ENCODE data around the gene PTGDR2. TPM values are rescaled to one million over a fixed set of nuclear protein-coding genes. Genes with fewer than 3 reads are reported as not detected.

Gene PTGDR2
- total and polyA plus RNA-seq, 2 experiments from 2014 or later: 0.06 TPM; not detected in 1

- H2AFZ ChIP-seq: no peak overlapping the region
- TF ChIP-seq EZH2 (IDR thresholded peaks at IDR 0.05; ENCODE audit: insufficient read depth, poor library complexity, severe bottlenecking) (no peak), EZH2phosphoT487 (IDR thresholded peaks at IDR 0.05; ENCODE audit: insufficient read depth, low read depth) (no peak)
- H3K9me2 ChIP-seq (ENCODE audit: insufficient read depth): no peaks in the 10 kb centered on the region
- no peak overlapping the region for H3K27ac ChIP-seq
- 59 to 61% methylated on average over 3 of the region's 3 CpGs for WGBS, 2 experiments (ENCODE audit: low coverage in 1 of 2, low lambda C conversion rate in 2 of 2, missing lambda C conversion rate in 2 of 2)
- H3K36me3 ChIP-seq (ENCODE audit: low read depth): no peaks in the 10 kb centered on the region
- no peak for DNase-seq
- H3K9ac ChIP-seq: no peak overlapping the region
- no peaks in the 10 kb centered on the region for H3F3A ChIP-seq (ENCODE audit: insufficient read depth)
- H3K4me3 ChIP-seq: no peak overlapping the region
- H3K79me2 ChIP-seq (ENCODE audit: insufficient read depth): no peaks in the 10 kb centered on the region
- in situ Hi-C loops (cut with MboI): no loop called here
- peaks cover 22% of the 10 kb centered on the region for H3K4me1 ChIP-seq (ENCODE audit: insufficient read depth)
- H3K9me3 ChIP-seq (ENCODE audit: low read depth): no peaks in the 10 kb centered on the region
- H3K4me2 ChIP-seq (ENCODE audit: unreplicated experiment): no peak overlapping the region
- no peaks in the 10 kb centered on the region for H3K27me3 ChIP-seq (replicated peaks; ENCODE audit: insufficient read depth)
- no peaks in the 10 kb centered on the region for H4K20me1 ChIP-seq (ENCODE audit: insufficient read depth)
These were observed 14.5 kb upstream of the PTGDR2 start for GRCh38 chr11:60870276-60870675.

GRCh38 chr11:60869451-60869825 is 13.7 kb upstream of the PTGDR2 start:
- no peaks in the 10 kb centered on the region for H3F3A ChIP-seq (ENCODE audit: insufficient read depth)
- no peak for DNase-seq

GRCh38 chr11:60868682-60869450 is 13.1 kb upstream of the PTGDR2 start:
- H3K4me1 ChIP-seq (ENCODE audit: insufficient read depth): peaks cover 22% of the 10 kb centered on the region
- H3K9me2 ChIP-seq (ENCODE audit: insufficient read depth): no peaks in the 10 kb centered on the region
- WGBS, 2 experiments (ENCODE audit: low coverage in 1 of 2, low lambda C conversion rate in 2 of 2, missing lambda C conversion rate in 2 of 2): 60 to 69% methylated on average over 10 of the region's 10 CpGs
- H3K36me3 ChIP-seq (ENCODE audit: low read depth): no peaks in the 10 kb centered on the region
- no peak for TF ChIP-seq EZH2 (IDR thresholded peaks at IDR 0.05; ENCODE audit: insufficient read depth, poor library complexity, severe bottlenecking)
- no peak for TF ChIP-seq EZH2phosphoT487 (IDR thresholded peaks at IDR 0.05; ENCODE audit: insufficient read depth, low read depth)
- no peaks in the 10 kb centered on the region for H3K27me3 ChIP-seq (replicated peaks; ENCODE audit: insufficient read depth)
- H3F3A ChIP-seq (ENCODE audit: insufficient read depth): no peaks in the 10 kb centered on the region
- H3K9ac ChIP-seq: no peak overlapping the region
- in situ Hi-C loops (cut with MboI): no loop called here
- no peak overlapping the region for H2AFZ ChIP-seq
- no peak overlapping the region for H3K4me3 ChIP-seq
- no peak for DNase-seq
- H3K9me3 ChIP-seq (ENCODE audit: low read depth): no peaks in the 10 kb centered on the region
- no peak overlapping the region for H3K4me2 ChIP-seq (ENCODE audit: unreplicated experiment)
- no peaks in the 10 kb centered on the region for H3K79me2 ChIP-seq (ENCODE audit: insufficient read depth)
- no peak overlapping the region for H3K27ac ChIP-seq
- no peaks in the 10 kb centered on the region for H4K20me1 ChIP-seq (ENCODE audit: insufficient read depth)

More at GRCh38 chr11:60869451-60869825, 13.7 kb upstream of the PTGDR2 start:
- Histone ChIP-seq H3K4me3 (no peak overlapping the region), H3K9ac (no peak overlapping the region), H2AFZ (no peak overlapping the region), H3K9me2 (ENCODE audit: insufficient read depth) (no peaks in the 10 kb centered on the region), H4K20me1 (ENCODE audit: insufficient read depth) (no peaks in the 10 kb centered on the region), H3K27me3 (replicated peaks; ENCODE audit: insufficient read depth) (no peaks in the 10 kb centered on the region), H3K4me2 (ENCODE audit: unreplicated experiment) (no peak overlapping the region), H3K79me2 (ENCODE audit: insufficient read depth) (no peaks in the 10 kb centered on the region), H3K36me3 (ENCODE audit: low read depth) (no peaks in the 10 kb centered on the region), H3K27ac (no peak overlapping the region), H3K4me1 (ENCODE audit: insufficient read depth) (peaks cover 22% of the 10 kb centered on the region), H3K9me3 (ENCODE audit: low read depth) (no peaks in the 10 kb centered on the region)
- in situ Hi-C loops (cut with MboI): no loop called here
- 80 to 84% methylated on average over 7 of the region's 7 CpGs for WGBS, 2 experiments (ENCODE audit: low coverage in 1 of 2, low lambda C conversion rate in 2 of 2, missing lambda C conversion rate in 2 of 2)
- no peak for TF ChIP-seq EZH2 (IDR thresholded peaks at IDR 0.05; ENCODE audit: insufficient read depth, poor library complexity, severe bottlenecking)
- no peak for TF ChIP-seq EZH2phosphoT487 (IDR thresholded peaks at IDR 0.05; ENCODE audit: insufficient read depth, low read depth)

- TF ChIP-seq EZH2 (IDR thresholded peaks at IDR 0.05; ENCODE audit: insufficient read depth, poor library complexity, severe bottlenecking) (no peak), EZH2phosphoT487 (IDR thresholded peaks at IDR 0.05; ENCODE audit: insufficient read depth, low read depth) (no peak)
- Histone ChIP-seq H3K27ac (no peak overlapping the region), H3K9me3 (ENCODE audit: low read depth) (no peaks in the 10 kb centered on the region), H3K9ac (no peak overlapping the region), H3K36me3 (ENCODE audit: low read depth) (no peaks in the 10 kb centered on the region), H3K4me2 (ENCODE audit: unreplicated experiment) (no peak overlapping the region), H3K79me2 (ENCODE audit: insufficient read depth) (no peaks in the 10 kb centered on the region), H4K20me1 (ENCODE audit: insufficient read depth) (no peaks in the 10 kb centered on the region), H3K4me1 (ENCODE audit: insufficient read depth) (peaks cover 18% of the 10 kb centered on the region), H3K4me3 (no peak overlapping the region), H2AFZ (no peak overlapping the region), H3K9me2 (ENCODE audit: insufficient read depth) (no peaks in the 10 kb centered on the region), H3F3A (ENCODE audit: insufficient read depth) (no peaks in the 10 kb centered on the region), H3K27me3 (replicated peaks; ENCODE audit: insufficient read depth) (no peaks in the 10 kb centered on the region)
- in situ Hi-C loops (cut with MboI): no loop called here
- WGBS, 2 experiments (ENCODE audit: low coverage in 1 of 2, low lambda C conversion rate in 2 of 2, missing lambda C conversion rate in 2 of 2): 65 to 68% methylated on average over 10 of the region's 10 CpGs
- DNase-seq: no peak
These were observed 12.3 kb upstream of the PTGDR2 start for GRCh38 chr11:60867871-60868681.

All from GM23248 (cell line).